ENCODE measurements around the gene ANKRD33B. TPM values are rescaled to one million over a fixed set of nuclear protein-coding genes. Genes with fewer than 3 reads are reported as not detected.

The ANKRD33B gene
- total RNA-seq, 1 donor from 2014 or later = 6.1 TPM

DNA sequence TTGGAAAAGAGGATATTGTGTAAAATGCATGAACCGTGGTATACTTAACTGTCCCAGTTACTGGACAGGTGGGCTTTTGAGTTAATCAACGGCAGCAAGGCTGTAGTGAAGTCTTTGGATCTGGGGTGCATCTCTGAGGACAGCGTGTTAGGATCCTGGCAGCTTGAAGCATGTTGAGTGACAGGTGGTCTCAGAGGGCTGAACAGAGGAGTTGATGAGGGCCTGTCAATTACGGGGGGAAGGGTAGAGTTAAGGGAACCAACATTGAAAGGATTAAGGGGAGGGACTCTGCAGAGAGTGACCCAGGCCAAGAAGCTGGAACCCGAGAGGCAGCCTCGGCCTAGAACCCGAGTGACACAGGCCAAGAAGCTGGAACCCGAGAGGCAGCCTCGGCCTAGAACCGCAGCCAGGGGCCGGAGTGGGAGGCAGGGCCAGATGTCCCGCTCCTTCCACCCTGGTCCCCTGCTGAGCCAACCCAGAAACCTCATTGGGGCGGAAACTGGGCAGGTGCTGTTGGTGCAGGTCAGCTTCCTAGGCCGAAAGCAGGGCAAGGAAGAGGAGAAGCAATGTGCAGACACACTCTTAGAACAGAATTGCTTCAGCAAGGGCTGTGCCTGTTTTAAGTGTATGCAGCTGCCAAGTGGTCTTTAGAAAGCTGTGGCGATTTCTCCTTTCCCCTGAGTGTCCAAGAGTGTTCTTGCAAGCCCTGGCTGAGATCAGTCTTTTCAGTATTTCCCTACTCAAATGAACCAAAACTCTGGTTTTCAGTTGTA lies 62.0 kb downstream of the ANKRD33B start:
- ATAC-seq = no peak
- no peak overlapping the region for H3K4me3 ChIP-seq
- no peak overlapping the region for H3K27ac ChIP-seq
- TF ChIP-seq, protein P1, sequence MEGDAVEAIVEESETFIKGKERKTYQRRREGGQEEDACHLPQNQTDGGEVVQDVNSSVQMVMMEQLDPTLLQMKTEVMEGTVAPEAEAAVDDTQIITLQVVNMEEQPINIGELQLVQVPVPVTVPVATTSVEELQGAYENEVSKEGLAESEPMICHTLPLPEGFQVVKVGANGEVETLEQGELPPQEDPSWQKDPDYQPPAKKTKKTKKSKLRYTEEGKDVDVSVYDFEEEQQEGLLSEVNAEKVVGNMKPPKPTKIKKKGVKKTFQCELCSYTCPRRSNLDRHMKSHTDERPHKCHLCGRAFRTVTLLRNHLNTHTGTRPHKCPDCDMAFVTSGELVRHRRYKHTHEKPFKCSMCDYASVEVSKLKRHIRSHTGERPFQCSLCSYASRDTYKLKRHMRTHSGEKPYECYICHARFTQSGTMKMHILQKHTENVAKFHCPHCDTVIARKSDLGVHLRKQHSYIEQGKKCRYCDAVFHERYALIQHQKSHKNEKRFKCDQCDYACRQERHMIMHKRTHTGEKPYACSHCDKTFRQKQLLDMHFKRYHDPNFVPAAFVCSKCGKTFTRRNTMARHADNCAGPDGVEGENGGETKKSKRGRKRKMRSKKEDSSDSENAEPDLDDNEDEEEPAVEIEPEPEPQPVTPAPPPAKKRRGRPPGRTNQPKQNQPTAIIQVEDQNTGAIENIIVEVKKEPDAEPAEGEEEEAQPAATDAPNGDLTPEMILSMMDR (IDR thresholded peaks at IDR 0.05) = no peak
- peaks cover 8% of the 10 kb centered on the region for H3K4me1 ChIP-seq
- no peaks in the 10 kb centered on the region for H3K9me3 ChIP-seq
- no peaks in the 10 kb centered on the region for H3K36me3 ChIP-seq
- intact Hi-C loops (cut with DNase I) = loop anchor here (5.0 kb wide), 1 partner anchor 169 kb away; no protein-coding TSS in a partner anchor
- peak; percentile 60 for DNase-seq
- H3K27me3 ChIP-seq = no peaks in the 10 kb centered on the region

DNA sequence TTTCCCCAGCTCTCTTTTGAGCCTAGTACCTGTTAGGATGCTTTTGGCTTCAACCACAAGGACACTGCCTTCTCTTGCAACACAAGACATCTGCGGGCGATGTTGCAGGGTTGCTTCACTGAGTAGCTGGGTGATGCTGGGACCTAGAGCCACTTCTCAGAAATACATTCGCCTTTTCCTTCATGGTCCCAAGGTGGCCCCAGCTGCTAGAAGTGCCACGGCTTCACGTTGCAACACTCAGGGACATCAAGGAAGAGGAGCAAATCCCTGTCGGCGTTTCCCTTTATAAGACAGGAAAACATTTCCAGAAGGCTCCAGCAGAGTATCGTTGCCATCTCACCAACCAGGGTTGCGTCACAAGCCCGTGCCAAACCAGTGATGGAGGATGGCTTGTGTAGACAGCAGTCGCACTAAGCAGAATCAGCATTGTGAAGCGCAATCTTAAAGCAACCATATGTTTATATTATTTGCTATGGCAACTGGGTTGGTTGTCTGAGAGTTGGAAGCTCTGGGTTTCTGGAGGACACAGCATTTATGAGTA lies 62.7 kb downstream of the ANKRD33B start:
- Histone ChIP-seq H3K27me3 (no peaks in the 10 kb centered on the region), H3K4me1 (peaks cover 8% of the 10 kb centered on the region), H3K27ac (no peak overlapping the region), H3K36me3 (no peaks in the 10 kb centered on the region), H3K9me3 (no peaks in the 10 kb centered on the region), H3K4me3 (no peak overlapping the region)
- DNase-seq (peak; percentile 54), ATAC-seq (no peak)
- TF ChIP-seq, protein P1 (IDR thresholded peaks at IDR 0.05) = no peak
- intact Hi-C loops (cut with DNase I) = loop anchor here (5.0 kb wide), 1 partner anchor 169 kb away; no protein-coding TSS in a partner anchor

DNA sequence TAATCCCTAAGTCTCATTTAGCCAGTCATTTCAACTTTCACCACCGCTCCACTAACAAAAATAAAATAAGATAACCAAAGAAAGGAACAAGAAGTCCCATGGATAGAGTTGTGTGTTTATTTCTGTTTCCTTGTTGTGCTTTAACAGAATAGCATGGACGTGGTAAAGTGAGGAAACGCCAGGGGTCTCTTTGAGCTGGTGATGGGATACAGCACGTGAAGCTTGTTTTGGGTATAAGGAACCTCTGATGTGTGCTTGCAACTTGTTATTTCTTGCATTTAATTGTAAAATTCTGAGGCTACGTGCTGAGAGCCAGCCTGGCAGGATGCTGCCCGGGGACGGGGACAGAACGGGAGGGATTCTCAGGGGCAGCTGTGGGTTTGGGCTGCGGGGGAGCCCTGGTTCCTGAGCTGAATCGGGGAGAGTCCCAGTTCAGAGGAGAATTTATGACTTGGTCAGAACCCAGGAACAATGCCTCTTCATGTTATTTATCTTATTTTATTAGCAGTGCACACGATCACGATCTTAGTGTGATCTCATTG lies 63.4 kb downstream of the ANKRD33B start:
- DNase-seq = peak; percentile 51
- no peaks in the 10 kb centered on the region for H3K27me3 ChIP-seq
- H3K4me3 ChIP-seq = peak overlapping the region; percentile 32
- TF ChIP-seq, protein P1 (IDR thresholded peaks at IDR 0.05) = no peak
- peak overlapping the region; percentile 58 for H3K27ac ChIP-seq
- no peaks in the 10 kb centered on the region for H3K9me3 ChIP-seq
- ATAC-seq = no peak
- no peaks in the 10 kb centered on the region for H3K36me3 ChIP-seq
- H3K4me1 ChIP-seq = peaks cover 8% of the 10 kb centered on the region
- intact Hi-C loops (cut with DNase I) = loop anchor here (5.0 kb wide), 1 partner anchor 170 kb away; no protein-coding TSS in a partner anchor

DNA sequence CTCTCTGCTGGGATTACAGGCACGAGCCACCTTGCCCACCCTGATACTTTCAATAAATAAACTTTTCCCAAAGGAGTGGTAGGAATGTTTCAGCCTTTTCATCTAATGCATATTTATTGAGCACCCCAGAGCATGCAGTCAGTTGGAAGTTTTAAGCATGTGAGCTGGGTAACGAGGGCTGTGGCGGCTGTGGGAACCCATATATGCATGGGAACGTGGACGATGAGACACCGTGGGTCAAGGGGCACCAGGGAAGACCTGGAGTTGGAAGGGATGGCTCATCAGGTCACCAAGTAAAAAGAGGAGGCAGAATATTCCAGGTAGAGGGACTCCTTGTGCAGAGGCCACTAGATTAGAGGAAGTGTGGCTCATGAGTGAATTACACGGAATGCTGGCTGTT lies 64.7 kb downstream of the ANKRD33B start:
- H3K9me3 ChIP-seq = no peaks in the 10 kb centered on the region
- intact Hi-C loops (cut with DNase I) = loop anchor here (5.0 kb wide), 1 partner anchor 171 kb away; no protein-coding TSS in a partner anchor
- TF ChIP-seq, protein P1 (IDR thresholded peaks at IDR 0.05) = no peak
- H3K4me1 ChIP-seq = peaks cover 13% of the 10 kb centered on the region
- H3K27ac ChIP-seq = no peak overlapping the region
- DNase-seq (no peak), ATAC-seq (no peak)
- no peak overlapping the region for H3K4me3 ChIP-seq
- no peaks in the 10 kb centered on the region for H3K27me3 ChIP-seq
- H3K36me3 ChIP-seq = no peaks in the 10 kb centered on the region

DNA sequence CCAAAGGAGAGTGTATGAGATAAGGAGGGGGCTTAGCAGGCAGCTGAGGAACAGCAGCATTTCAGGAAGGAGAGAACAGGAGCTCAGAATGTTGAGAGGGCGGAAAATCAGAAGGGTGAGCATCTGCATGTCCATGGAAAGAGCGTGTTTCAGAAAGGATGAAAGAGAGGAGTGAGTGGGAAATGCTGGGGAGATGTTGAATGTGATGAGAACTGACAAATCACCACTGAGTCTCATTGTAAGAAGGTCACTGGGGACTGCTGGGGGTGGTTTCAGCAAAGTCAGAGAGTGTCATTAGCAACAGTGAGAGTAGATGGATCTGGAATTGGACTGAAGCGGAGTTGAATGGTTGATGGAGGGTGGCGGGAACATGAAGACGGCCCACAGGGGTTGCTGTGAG lies 65.8 kb downstream of the ANKRD33B start:
- TF ChIP-seq, protein P1 (IDR thresholded peaks at IDR 0.05) = no peak
- peaks cover 15% of the 10 kb centered on the region for H3K4me1 ChIP-seq
- DNase-seq = peak; percentile 5
- intact Hi-C loops (cut with DNase I) = loop anchor here (5.0 kb wide), 1 partner anchor 172 kb away; no protein-coding TSS in a partner anchor
- no peaks in the 10 kb centered on the region for H3K9me3 ChIP-seq
- no peaks in the 10 kb centered on the region for H3K27me3 ChIP-seq
- no peak overlapping the region for H3K4me3 ChIP-seq
- no peak for ATAC-seq
- H3K36me3 ChIP-seq = no peaks in the 10 kb centered on the region
- H3K27ac ChIP-seq = no peak overlapping the region
